ENCODE measurements around the gene AXIN1.

AXIN1 gene

GRCh38 chr16:242281-242680 is 110.2 kb downstream of the AXIN1 start:
- Histone ChIP-seq H3K9ac (ENCODE audit: low read depth, low read length, poor library complexity, severe bottlenecking) (no peak overlapping the region), H3K79me2 (ENCODE audit: insufficient read depth, low read length) (no peaks in the 10 kb centered on the region), H3F3A (ENCODE audit: low read depth) (no peaks in the 10 kb centered on the region), H2AFZ (ENCODE audit: low read length) (no peak overlapping the region), H3K27me3 (ENCODE audit: insufficient read depth, low read length, poor library complexity, severe bottlenecking) (no peaks in the 10 kb centered on the region), H3K9me3 (ENCODE audit: insufficient read depth, low read depth, low read length) (no peaks in the 10 kb centered on the region), H3K9me2 (replicated peaks; ENCODE audit: low read depth, low read length) (no peaks in the 10 kb centered on the region), H3K4me3 (ENCODE audit: low read length, poor library complexity, severe bottlenecking) (no peak overlapping the region), H3K36me3 (ENCODE audit: insufficient read depth, low read length) (no peaks in the 10 kb centered on the region), H4K20me1 (ENCODE audit: insufficient read depth, low read length, poor library complexity, severe bottlenecking) (no peaks in the 10 kb centered on the region), H3K4me1 (ENCODE audit: insufficient read depth, low read length, poor library complexity, severe bottlenecking) (peaks cover 7% of the 10 kb centered on the region), H3K4me2 (ENCODE audit: low read depth, low read length, poor library complexity, severe bottlenecking) (no peak overlapping the region)
- TF ChIP-seq EZH2phosphoT487 (IDR thresholded peaks at IDR 0.05; ENCODE audit: borderline replicate concordance) = no peak
- TF ChIP-seq, protein P1, sequence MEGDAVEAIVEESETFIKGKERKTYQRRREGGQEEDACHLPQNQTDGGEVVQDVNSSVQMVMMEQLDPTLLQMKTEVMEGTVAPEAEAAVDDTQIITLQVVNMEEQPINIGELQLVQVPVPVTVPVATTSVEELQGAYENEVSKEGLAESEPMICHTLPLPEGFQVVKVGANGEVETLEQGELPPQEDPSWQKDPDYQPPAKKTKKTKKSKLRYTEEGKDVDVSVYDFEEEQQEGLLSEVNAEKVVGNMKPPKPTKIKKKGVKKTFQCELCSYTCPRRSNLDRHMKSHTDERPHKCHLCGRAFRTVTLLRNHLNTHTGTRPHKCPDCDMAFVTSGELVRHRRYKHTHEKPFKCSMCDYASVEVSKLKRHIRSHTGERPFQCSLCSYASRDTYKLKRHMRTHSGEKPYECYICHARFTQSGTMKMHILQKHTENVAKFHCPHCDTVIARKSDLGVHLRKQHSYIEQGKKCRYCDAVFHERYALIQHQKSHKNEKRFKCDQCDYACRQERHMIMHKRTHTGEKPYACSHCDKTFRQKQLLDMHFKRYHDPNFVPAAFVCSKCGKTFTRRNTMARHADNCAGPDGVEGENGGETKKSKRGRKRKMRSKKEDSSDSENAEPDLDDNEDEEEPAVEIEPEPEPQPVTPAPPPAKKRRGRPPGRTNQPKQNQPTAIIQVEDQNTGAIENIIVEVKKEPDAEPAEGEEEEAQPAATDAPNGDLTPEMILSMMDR (conservative IDR thresholded peaks at IDR 0.05; ENCODE audit: low read length) = no peak

GRCh38 chr16:240559-240958 is 112.0 kb downstream of the AXIN1 start:
- no peak overlapping the region for H2AFZ ChIP-seq (ENCODE audit: low read length)
- no peaks in the 10 kb centered on the region for H3K9me3 ChIP-seq (ENCODE audit: insufficient read depth, low read depth, low read length)
- peaks cover under 1% of the 10 kb centered on the region for H4K20me1 ChIP-seq (ENCODE audit: insufficient read depth, low read length, poor library complexity, severe bottlenecking)
- H3K36me3 ChIP-seq (ENCODE audit: insufficient read depth, low read length) = no peaks in the 10 kb centered on the region
- H3K9me2 ChIP-seq (replicated peaks; ENCODE audit: low read depth, low read length) = no peaks in the 10 kb centered on the region
- peaks cover 7% of the 10 kb centered on the region for H3K4me1 ChIP-seq (ENCODE audit: insufficient read depth, low read length, poor library complexity, severe bottlenecking)
- no peak overlapping the region for H3K4me3 ChIP-seq (ENCODE audit: low read length, poor library complexity, severe bottlenecking)
- no peak overlapping the region for H3K9ac ChIP-seq (ENCODE audit: low read depth, low read length, poor library complexity, severe bottlenecking)
- no peak overlapping the region for H3K4me2 ChIP-seq (ENCODE audit: low read depth, low read length, poor library complexity, severe bottlenecking)
- H3K27me3 ChIP-seq (ENCODE audit: insufficient read depth, low read length, poor library complexity, severe bottlenecking) = no peaks in the 10 kb centered on the region
- H3F3A ChIP-seq (ENCODE audit: low read depth) = no peaks in the 10 kb centered on the region
- no peaks in the 10 kb centered on the region for H3K79me2 ChIP-seq (ENCODE audit: insufficient read depth, low read length)
- TF ChIP-seq, protein P1 (conservative IDR thresholded peaks at IDR 0.05; ENCODE audit: low read length) = no peak
- no peak for TF ChIP-seq EZH2phosphoT487 (IDR thresholded peaks at IDR 0.05; ENCODE audit: borderline replicate concordance)

- Histone ChIP-seq H3K9me3 (ENCODE audit: insufficient read depth, low read depth, low read length) (no peaks in the 10 kb centered on the region), H3K27me3 (ENCODE audit: insufficient read depth, low read length, poor library complexity, severe bottlenecking) (no peaks in the 10 kb centered on the region), H2AFZ (ENCODE audit: low read length) (no peak overlapping the region), H3K9me2 (replicated peaks; ENCODE audit: low read depth, low read length) (no peaks in the 10 kb centered on the region), H3K4me2 (ENCODE audit: low read depth, low read length, poor library complexity, severe bottlenecking) (no peak overlapping the region), H3K4me3 (ENCODE audit: low read length, poor library complexity, severe bottlenecking) (no peak overlapping the region), H3F3A (ENCODE audit: low read depth) (peaks cover 6% of the 10 kb centered on the region; the same call in 1 of the 2 replicates), H3K79me2 (ENCODE audit: insufficient read depth, low read length) (no peaks in the 10 kb centered on the region), H3K4me1 (ENCODE audit: insufficient read depth, low read length, poor library complexity, severe bottlenecking) (peaks cover under 1% of the 10 kb centered on the region), H3K36me3 (ENCODE audit: insufficient read depth, low read length) (no peaks in the 10 kb centered on the region), H4K20me1 (ENCODE audit: insufficient read depth, low read length, poor library complexity, severe bottlenecking) (peaks cover 3% of the 10 kb centered on the region), H3K9ac (ENCODE audit: low read depth, low read length, poor library complexity, severe bottlenecking) (no peak overlapping the region)
- TF ChIP-seq, protein P1 (conservative IDR thresholded peaks at IDR 0.05; ENCODE audit: low read length) = no peak
- no peak for TF ChIP-seq EZH2phosphoT487 (IDR thresholded peaks at IDR 0.05; ENCODE audit: borderline replicate concordance)
Observed at GRCh38 chr16:239948-240277, 112.6 kb downstream of the AXIN1 start.

Data from Loucy (cell line).